ENCODE results near the gene SLC38A5. TPM values are rescaled to one million over a fixed set of nuclear protein-coding genes. Genes with fewer than 3 reads are reported as not detected.

SLC38A5 gene
- 23.3 and 40.4 TPM in 2 replicates for total RNA-seq

DNA sequence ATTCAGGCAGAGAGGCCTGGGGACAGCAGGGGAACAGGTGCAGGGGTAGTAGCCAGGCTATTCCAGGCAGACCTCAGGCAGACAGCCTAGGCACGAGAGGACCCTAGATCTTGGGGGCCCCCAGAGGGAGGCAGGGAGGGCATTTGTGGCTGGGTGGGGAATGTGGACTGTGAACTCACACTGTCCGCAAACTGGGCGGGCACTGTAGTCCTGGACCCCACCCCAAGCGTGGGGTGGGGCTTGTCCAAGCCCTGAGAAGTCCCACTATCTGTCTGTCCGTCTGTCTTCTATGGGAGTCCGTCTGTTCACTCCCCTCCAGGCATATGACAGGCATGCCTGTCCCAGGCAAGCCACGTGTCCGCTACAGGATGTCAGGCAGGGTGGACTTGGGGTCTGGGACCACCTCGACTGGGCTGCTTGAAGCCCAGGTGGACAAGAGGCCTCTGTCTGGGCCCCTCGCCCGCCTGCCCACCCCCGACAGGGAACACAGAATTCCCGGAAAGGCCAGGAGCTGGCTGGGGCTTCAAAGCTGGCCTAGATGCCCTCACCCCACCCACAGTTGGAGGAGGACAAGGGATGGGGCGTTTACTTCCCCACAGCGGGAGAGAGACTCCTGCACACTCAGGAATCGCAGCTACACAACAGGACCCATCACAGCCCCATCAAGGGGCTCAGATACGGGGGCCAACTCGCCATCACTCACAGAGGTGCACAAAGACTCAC is at the start of gene SLC38A5:
Gene SLC38A5, minus strand, starts transcription at position 151 of the 723 bp plus-strand sequence. CDS start 2,336 bp downstream, outside the sequence.

DNA sequence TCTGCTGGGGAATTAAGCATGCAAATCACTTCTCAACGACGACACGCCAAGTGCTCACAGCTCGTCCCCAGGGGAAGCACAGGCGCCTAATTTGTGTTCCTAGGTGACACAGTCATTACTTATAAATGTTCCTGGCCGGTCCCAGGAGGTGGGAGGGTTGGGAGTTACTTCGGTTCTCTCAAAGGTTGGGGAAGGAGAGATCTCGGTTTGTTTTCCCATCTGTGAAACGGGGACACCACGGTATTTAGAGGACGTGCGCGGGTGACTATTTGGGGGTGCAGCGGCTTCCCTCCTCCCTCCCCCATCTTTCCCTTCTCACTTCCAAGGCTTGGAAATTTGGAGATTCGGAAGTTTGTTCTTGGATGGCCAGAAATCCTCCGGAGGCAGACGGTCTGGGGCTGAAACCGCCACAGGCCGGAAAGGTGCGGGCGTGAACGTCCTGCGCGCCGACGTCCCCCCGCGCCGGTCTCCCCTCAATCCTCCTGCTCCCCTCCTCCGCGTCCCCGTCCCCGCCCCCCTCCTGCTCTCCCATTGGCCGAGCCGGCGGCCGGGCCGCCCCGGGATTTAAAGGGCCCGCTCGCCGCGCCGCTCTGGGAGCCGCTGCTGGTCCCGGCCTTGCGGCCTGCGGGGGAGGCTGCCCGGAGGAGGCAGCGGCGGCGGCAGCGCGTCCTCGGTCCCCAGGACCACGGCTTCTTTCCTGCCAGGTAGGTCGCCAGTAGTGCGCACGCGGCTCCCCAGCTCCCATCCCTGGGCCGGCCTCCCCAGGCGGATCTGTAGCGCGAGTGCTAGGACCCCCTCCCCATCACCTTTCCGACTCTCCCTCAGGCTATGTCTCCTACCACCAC is 38.6 kb upstream of the SLC38A5 start, which contains the start of gene PORCN:
Gene PORCN, plus strand, starts transcription at position 593 of the 845 bp plus-strand sequence. CDS start 829 bp downstream, outside the sequence.

DNA sequence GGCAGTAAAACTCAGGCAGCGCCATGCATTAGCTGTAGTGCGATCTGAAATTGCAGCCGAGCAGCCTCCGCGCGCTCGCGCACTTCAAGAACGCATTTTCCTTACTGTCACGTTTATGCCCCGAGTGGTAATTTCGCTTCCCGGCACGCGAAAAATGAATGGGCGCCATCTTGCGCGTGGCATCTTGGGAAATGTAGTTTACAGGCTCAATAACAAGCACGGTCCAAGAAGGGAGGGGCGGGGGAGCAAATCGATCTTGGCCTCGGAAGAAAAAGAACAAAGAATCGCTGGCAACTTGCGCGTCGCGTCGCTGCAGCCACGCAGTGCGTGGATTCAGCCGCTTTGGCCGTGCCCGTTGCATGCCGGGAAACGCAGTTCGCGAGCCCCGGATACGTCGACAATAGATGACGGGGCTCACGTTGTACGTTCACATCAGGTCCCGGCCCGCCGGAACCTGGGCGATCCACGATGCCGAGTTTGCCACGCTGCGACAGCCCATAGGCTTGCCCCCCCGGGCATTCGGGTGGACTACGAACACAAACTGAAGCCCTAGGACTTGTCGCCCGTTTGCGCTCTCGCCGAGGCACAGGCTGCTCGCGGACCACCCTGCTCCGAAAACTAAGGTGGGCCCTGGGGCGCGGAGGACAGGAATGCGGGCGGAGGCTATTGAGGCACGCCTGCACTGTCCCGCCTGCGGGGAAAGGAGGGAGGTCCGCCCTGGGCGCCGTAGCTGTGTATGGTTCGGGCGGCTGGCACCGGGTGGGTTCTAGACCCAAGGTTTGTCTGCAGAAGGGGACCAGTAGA is 5.9 kb upstream of the SLC38A5 start, which contains the start of gene FTSJ1:
Gene FTSJ1, plus strand, starts transcription at position 426 of the 804 bp plus-strand sequence. CDS start 1,849 bp downstream, outside the sequence.

DNA sequence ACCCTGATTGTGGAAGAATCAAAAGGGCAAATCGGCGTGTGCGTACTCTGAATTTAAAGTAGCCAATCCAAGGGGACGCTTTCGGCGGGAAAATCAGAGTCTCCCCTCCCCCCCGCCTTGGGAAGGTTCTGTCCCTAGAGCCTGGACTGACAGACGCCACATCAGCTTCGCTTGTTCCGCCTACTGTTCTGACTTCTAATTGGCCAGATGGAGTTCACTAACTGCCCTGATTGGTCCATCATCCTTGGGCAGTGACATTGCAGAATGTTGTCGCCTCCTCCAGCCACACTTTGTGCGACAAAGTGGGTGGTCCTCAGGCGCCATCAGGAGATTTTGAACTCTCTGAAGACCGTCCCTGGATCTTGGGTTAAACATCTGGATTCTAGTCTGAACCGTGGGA is 58.2 kb downstream of the SLC38A5 start, which contains the start of gene SSX4B:
Gene SSX4B, minus strand, starts transcription at position 101 of the 400 bp plus-strand sequence. CDS start 588 bp downstream, outside the sequence.

Other genes starting within 250 kb of the SLC38A5 start
- gene SSX1, start 214.9 kb downstream of the SLC38A5 start, total RNA-seq, result 0.18 TPM in 1 of 2 replicates, not detected in the other
- not detected in 2 replicates for gene SSX3, start 113.6 kb downstream of the SLC38A5 start, total RNA-seq
- not detected in 2 replicates for gene SSX4, start 86.7 kb downstream of the SLC38A5 start, total RNA-seq
- not detected in 2 replicates for gene SSX4B, start 58.3 kb downstream of the SLC38A5 start, total RNA-seq
- 33.6 and 35.8 TPM in 2 replicates for gene FTSJ1, start 5.9 kb upstream of the SLC38A5 start, total RNA-seq
- gene PORCN, start 38.7 kb upstream of the SLC38A5 start, total RNA-seq, result 10.0 and 11.1 TPM in 2 replicates
- gene EBP, start 51.5 kb upstream of the SLC38A5 start, total RNA-seq, result 50.1 and 72.2 TPM in 2 replicates
- 3.7 and 5.4 TPM in 2 replicates for gene TBC1D25, start 69.5 kb upstream of the SLC38A5 start, total RNA-seq
- 76.8 and 295 TPM in 2 replicates for gene RBM3, start 104.2 kb upstream of the SLC38A5 start, total RNA-seq
- 171 and 172 TPM in 2 replicates for gene WDR13, start 127.2 kb upstream of the SLC38A5 start, total RNA-seq
- 0.09 TPM in 1 of 2 replicates, not detected in the other for gene WAS, start 213.5 kb upstream of the SLC38A5 start, total RNA-seq
- 0.85 and 1.3 TPM in 2 replicates for gene SUV39H1, start 226.5 kb upstream of the SLC38A5 start, total RNA-seq

Data from smooth muscle cell of bladder (primary cell).